ENCODE measurements around the gene TAS1R2.

TAS1R2 gene

GRCh38 chr1:18881642-18882431 lies 22.4 kb upstream of the TAS1R2 start:
- H3K4me1 ChIP-seq: no peaks in the 10 kb centered on the region
- peaks cover 16 to 52% (median 24%) of the 10 kb centered on the region in 11 experiments; a peak in 21 of 22 replicates for H3K36me3 ChIP-seq
- H3K4me2 ChIP-seq: no peak overlapping the region
- H3K9me3 ChIP-seq (replicated peaks in 1 of 11): no peaks in the 10 kb centered on the region
- no peaks in the 10 kb centered on the region for H3K27me3 ChIP-seq
- no peak for TF ChIP-seq Cebpa-rat (IDR thresholded peaks at IDR 0.05)
- no peak overlapping the region for H3K4me3 ChIP-seq
- no peak overlapping the region for H3K9ac ChIP-seq
- H3K27ac ChIP-seq: no peak overlapping the region
- H4K20me1 ChIP-seq: peaks cover 0 to 44% (median 0%) of the 10 kb centered on the region in 11 experiments; a peak in 4 of 22 replicates

- no peak for TF ChIP-seq Cebpa-rat (IDR thresholded peaks at IDR 0.05)
- no peaks in the 10 kb centered on the region for H3K27me3 ChIP-seq
- H4K20me1 ChIP-seq: peaks cover 0 to 42% (median 0%) of the 10 kb centered on the region in 11 experiments; a peak in 4 of 22 replicates
- H3K9ac ChIP-seq: no peak overlapping the region
- H3K4me2 ChIP-seq: no peak overlapping the region
- no peak overlapping the region for H3K4me3 ChIP-seq
- peaks cover 15 to 52% (median 26%) of the 10 kb centered on the region in 11 experiments; a peak in 21 of 22 replicates for H3K36me3 ChIP-seq
- H3K9me3 ChIP-seq (replicated peaks in 1 of 11): no peaks in the 10 kb centered on the region
- H3K27ac ChIP-seq: no peak overlapping the region
- no peaks in the 10 kb centered on the region for H3K4me1 ChIP-seq
Measured at GRCh38 chr1:18881164-18881563, 21.7 kb upstream of the TAS1R2 start.

- Histone ChIP-seq H3K27me3 (no peaks in the 10 kb centered on the region), H4K20me1 (peaks cover 0 to 44% (median 0%) of the 10 kb centered on the region in 11 experiments; a peak in 5 of 22 replicates), H3K4me2 (no peak overlapping the region), H3K36me3 (peaks cover 16 to 52% (median 24%) of the 10 kb centered on the region in 11 experiments; a peak in 21 of 22 replicates), H3K4me1 (no peaks in the 10 kb centered on the region), H3K4me3 (no peak overlapping the region), H3K27ac (no peak overlapping the region), H3K9me3 (replicated peaks in 1 of 11) (no peaks in the 10 kb centered on the region), H3K9ac (no peak overlapping the region)
- no peak for TF ChIP-seq Cebpa-rat (IDR thresholded peaks at IDR 0.05)
Measured at GRCh38 chr1:18880585-18880984, 21.1 kb upstream of the TAS1R2 start.

- peaks cover 16 to 52% (median 24%) of the 10 kb centered on the region in 11 experiments; a peak in 21 of 22 replicates for H3K36me3 ChIP-seq
- H3K27ac ChIP-seq: no peak overlapping the region
- no peak for TF ChIP-seq Cebpa-rat (IDR thresholded peaks at IDR 0.05)
- H3K9ac ChIP-seq: no peak overlapping the region
- no peaks in the 10 kb centered on the region for H3K27me3 ChIP-seq
- no peaks in the 10 kb centered on the region for H3K9me3 ChIP-seq (replicated peaks in 1 of 11)
- H3K4me3 ChIP-seq: no peak overlapping the region
- H3K4me1 ChIP-seq: no peaks in the 10 kb centered on the region
- peaks cover 0 to 44% (median 2%) of the 10 kb centered on the region in 11 experiments; a peak in 6 of 22 replicates for H4K20me1 ChIP-seq
- H3K4me2 ChIP-seq: no peak overlapping the region
Measured at GRCh38 chr1:18879791-18880309, 20.4 kb upstream of the TAS1R2 start.

GRCh38 chr1:18879215-18879790 lies 19.8 kb upstream of the TAS1R2 start:
- Histone ChIP-seq H3K27me3 (no peaks in the 10 kb centered on the region), H3K27ac (no peak overlapping the region), H3K36me3 (peaks cover 16 to 58% (median 27%) of the 10 kb centered on the region in 11 experiments; a peak in 21 of 22 replicates), H3K4me2 (no peak overlapping the region), H3K9ac (no peak overlapping the region), H3K9me3 (replicated peaks in 1 of 11) (no peaks in the 10 kb centered on the region), H4K20me1 (peaks cover 0 to 39% (median 4%) of the 10 kb centered on the region in 11 experiments; a peak in 6 of 22 replicates), H3K4me3 (no peak overlapping the region), H3K4me1 (no peaks in the 10 kb centered on the region)
- TF ChIP-seq Cebpa-rat (IDR thresholded peaks at IDR 0.05): no peak

GRCh38 chr1:18878538-18879214 lies 19.2 kb upstream of the TAS1R2 start:
- Histone ChIP-seq H3K4me1 (no peaks in the 10 kb centered on the region), H3K9ac (no peak overlapping the region), H4K20me1 (peaks cover 0 to 35% (median 4%) of the 10 kb centered on the region in 11 experiments; a peak in 7 of 22 replicates), H3K36me3 (peaks cover 13 to 61% (median 31%) of the 10 kb centered on the region in 11 experiments; a peak in 21 of 22 replicates), H3K9me3 (replicated peaks in 1 of 11) (no peaks in the 10 kb centered on the region), H3K4me3 (no peak overlapping the region), H3K27ac (no peak overlapping the region), H3K4me2 (no peak overlapping the region), H3K27me3 (no peaks in the 10 kb centered on the region)
- no peak for TF ChIP-seq Cebpa-rat (IDR thresholded peaks at IDR 0.05)

- no peaks in the 10 kb centered on the region for H3K27me3 ChIP-seq
- H3K9ac ChIP-seq: no peak overlapping the region
- no peak for TF ChIP-seq Cebpa-rat (IDR thresholded peaks at IDR 0.05)
- no peaks in the 10 kb centered on the region for H3K9me3 ChIP-seq (replicated peaks in 1 of 11)
- H3K4me3 ChIP-seq: no peak overlapping the region
- H3K4me1 ChIP-seq: no peaks in the 10 kb centered on the region; a peak in 1 of 20 replicates
- H3K4me2 ChIP-seq: no peak overlapping the region
- H3K36me3 ChIP-seq: peaks cover 0 to 61% (median 24%) of the 10 kb centered on the region in 11 experiments; a peak in 16 of 22 replicates
- peaks cover 0 to 26% (median 0%) of the 10 kb centered on the region in 11 experiments; a peak in 6 of 22 replicates for H4K20me1 ChIP-seq
- H3K27ac ChIP-seq: no peak overlapping the region
Measured at GRCh38 chr1:18877282-18877681, 17.8 kb upstream of the TAS1R2 start.

GRCh38 chr1:18876210-18876609 lies 16.8 kb upstream of the TAS1R2 start:
- no peak overlapping the region for H3K27ac ChIP-seq
- peaks cover 7 to 10% (median 9%) of the 10 kb centered on the region in 10 experiments for H3K4me1 ChIP-seq
- no peak overlapping the region for H3K4me2 ChIP-seq
- peaks cover 0 to 60% (median 24%) of the 10 kb centered on the region in 11 experiments; a peak in 12 of 22 replicates for H3K36me3 ChIP-seq
- H4K20me1 ChIP-seq: peaks cover 0 to 26% (median 0%) of the 10 kb centered on the region in 11 experiments; a peak in 6 of 22 replicates
- no peak overlapping the region for H3K4me3 ChIP-seq
- no peak for TF ChIP-seq Cebpa-rat (IDR thresholded peaks at IDR 0.05)
- no peaks in the 10 kb centered on the region for H3K27me3 ChIP-seq
- no peaks in the 10 kb centered on the region for H3K9me3 ChIP-seq (replicated peaks in 1 of 11)
- no peak overlapping the region for H3K9ac ChIP-seq

GRCh38 chr1:18875796-18876128 lies 16.3 kb upstream of the TAS1R2 start:
- no peak for TF ChIP-seq Cebpa-rat (IDR thresholded peaks at IDR 0.05)
- H3K36me3 ChIP-seq: peaks cover 0 to 56% (median 24%) of the 10 kb centered on the region in 11 experiments; a peak in 11 of 22 replicates
- no peaks in the 10 kb centered on the region for H3K9me3 ChIP-seq (replicated peaks in 1 of 11)
- H4K20me1 ChIP-seq: peaks cover 0 to 26% (median 0%) of the 10 kb centered on the region in 11 experiments; a peak in 6 of 22 replicates
- peaks cover 11 to 15% (median 14%) of the 10 kb centered on the region in 10 experiments for H3K4me1 ChIP-seq
- no peak overlapping the region for H3K4me2 ChIP-seq
- no peak overlapping the region for H3K27ac ChIP-seq
- no peaks in the 10 kb centered on the region for H3K27me3 ChIP-seq
- H3K9ac ChIP-seq: no peak overlapping the region
- H3K4me3 ChIP-seq: no peak overlapping the region

Data from BLaER1 treated with 17β-estradiol and CSF1 and Interleukin-3, amounts not matched to agents 10 nM and 100 nM (cell line).